ENCODE data around the gene SEMA5A. TPM values are rescaled to one million over a fixed set of nuclear protein-coding genes. Genes with fewer than 3 reads are reported as not detected.
A peak's percentile ranks its signal among the peaks of the same experiment; 100 is the strongest.

SEMA5A gene
- 1 to 10 TPM in 3 of 4 donors, under 1 TPM in 1; 0.46 to 3.2 (median 1.7) TPM for total RNA-seq

GRCh38 chr5:9545992-9546851, at the start of gene SEMA5A:
SEMA5A (minus strand) TSS chr5:9546075; CDS start chr5:9379946, 166,129 bp downstream.
- Histone ChIP-seq H3K9me3 (no peaks in the 10 kb centered on the region), H3K27me3 (peaks cover 0 to 7% (median 6%) of the 10 kb centered on the region in 3 donors), H3K4me1 (peaks cover 10 to 12% of the 10 kb centered on the region in 2 donors), H3K4me3 (peak within 1 kb of the TSS; percentile 60 to 75 (median 68)), H3K27ac (peak within 1 kb of the TSS; percentile 60 to 81 (median 74)), H3K36me3 (no peaks in the 10 kb centered on the region)
- intact Hi-C loops (cut with DNase I; ENCODE audit: low total_unique reads), result loop anchor here (2.0 kb wide), 1 partner anchor 185 kb away; no protein-coding TSS in a partner anchor
- DNase-seq (peak; percentile 19 to 34), ATAC-seq (peak; percentile 43 to 57)
- no peak for TF ChIP-seq CTCF (IDR thresholded peaks at IDR 0.05 in 4 of 5, conservative IDR thresholded peaks at IDR 0.05 in 1 of 5)
- peak in 1 of 2 donors; percentile 33 for TF ChIP-seq POLR2A (IDR thresholded peaks at IDR 0.05)
- in situ Hi-C loops (cut with MboI; ENCODE audit: low sequenced_read_pairs in 4 of 4), result loop anchor here in 1 of 4 donors (25.0 kb wide), 1 partner anchor 184 kb away; no protein-coding TSS in a partner anchor

GRCh38 chr5:9594913-9595312, 49.0 kb upstream of the SEMA5A start:
- ATAC-seq (no peak), DNase-seq (no peak)
- Histone ChIP-seq H3K27ac (no peak overlapping the region), H3K4me3 (no peak overlapping the region), H3K9me3 (no peaks in the 10 kb centered on the region), H3K36me3 (no peaks in the 10 kb centered on the region), H3K27me3 (no peaks in the 10 kb centered on the region), H3K4me1 (no peaks in the 10 kb centered on the region)
- intact Hi-C loops (cut with DNase I; ENCODE audit: low total_unique reads) (no loop called here), in situ Hi-C loops (cut with MboI; ENCODE audit: low sequenced_read_pairs in 4 of 4) (no loop called here)
- TF ChIP-seq POLR2A (IDR thresholded peaks at IDR 0.05) (no peak), CTCF (IDR thresholded peaks at IDR 0.05 in 4 of 5, conservative IDR thresholded peaks at IDR 0.05 in 1 of 5) (no peak)

- no peak overlapping the region for H3K27ac ChIP-seq
- TF ChIP-seq POLR2A (IDR thresholded peaks at IDR 0.05) (no peak), CTCF (IDR thresholded peaks at IDR 0.05 in 4 of 5, conservative IDR thresholded peaks at IDR 0.05 in 1 of 5) (no peak)
These were observed 43.4 kb upstream of the SEMA5A start for GRCh38 chr5:9589049-9589835.

GRCh38 chr5:9588254-9588653, 42.4 kb upstream of the SEMA5A start:
- intact Hi-C loops (cut with DNase I; ENCODE audit: low total_unique reads), result no loop called here
- no peaks in the 10 kb centered on the region for H3K9me3 ChIP-seq
- TF ChIP-seq CTCF (IDR thresholded peaks at IDR 0.05 in 4 of 5, conservative IDR thresholded peaks at IDR 0.05 in 1 of 5), result no peak
- TF ChIP-seq POLR2A (IDR thresholded peaks at IDR 0.05), result no peak
- ATAC-seq (no peak), DNase-seq (no peak)
- H3K4me3 ChIP-seq, result no peak overlapping the region
- H3K27me3 ChIP-seq, result no peaks in the 10 kb centered on the region
- H3K27ac ChIP-seq, result no peak overlapping the region
- no peaks in the 10 kb centered on the region for H3K36me3 ChIP-seq
- H3K4me1 ChIP-seq, result no peaks in the 10 kb centered on the region
- in situ Hi-C loops (cut with MboI; ENCODE audit: low sequenced_read_pairs in 4 of 4), result no loop called here

More at GRCh38 chr5:9589049-9589835, 43.4 kb upstream of the SEMA5A start:
- ATAC-seq, result no peak
- H3K27me3 ChIP-seq, result no peaks in the 10 kb centered on the region
- in situ Hi-C loops (cut with MboI; ENCODE audit: low sequenced_read_pairs in 4 of 4), result no loop called here
- H3K4me1 ChIP-seq, result no peaks in the 10 kb centered on the region
- DNase-seq, result no peak
- H3K4me3 ChIP-seq, result no peak overlapping the region
- no peaks in the 10 kb centered on the region for H3K9me3 ChIP-seq
- H3K36me3 ChIP-seq, result no peaks in the 10 kb centered on the region
- intact Hi-C loops (cut with DNase I; ENCODE audit: low total_unique reads), result no loop called here

Data from gastrocnemius medialis (tissue), 4 donors.